ENCODE measurements around the gene HUS1B. TPM values are rescaled to one million over a fixed set of nuclear protein-coding genes. Genes with fewer than 3 reads are reported as not detected.
"Not testable (repeated sequence)": the region's sequence is repeated elsewhere in the genome, so short reads cannot be mapped to it uniquely, and the experiment has no call there.

Gene HUS1B
- 1 to 10 TPM; 2.3 to 7.8 TPM for total RNA-seq

GRCh38 chr6:656460-657252, at the start of gene HUS1B:
Gene HUS1B (minus strand): TSS chr6:657100. CDS start chr6:656944, 156 bp downstream.
- Mint-ChIP-seq H3K27me3 (no peaks in the 10 kb centered on the region), H3K9me3 (no peaks in the 10 kb centered on the region), H3K36me3 (peaks cover 4% of the 10 kb centered on the region), H3K27ac (no peak within 1 kb of the TSS), H3K4me3 (no peak within 1 kb of the TSS), H3K4me1 (ENCODE audit: low read depth in 2 of 2) (peaks cover 38 to 40% of the 10 kb centered on the region in 2 donors)
- no peak for DNase-seq (ENCODE audit: low spot score)
- no peak for ATAC-seq

GRCh38 chr6:706146-706545, 49.2 kb upstream of the HUS1B start:
- Mint-ChIP-seq H3K9me3 (no peaks in the 10 kb centered on the region), H3K27me3 (peaks cover 8 to 12% of the 10 kb centered on the region in 2 donors)

GRCh38 chr6:705047-705446, 48.1 kb upstream of the HUS1B start:
- H3K36me3 Mint-ChIP-seq: no peaks in the 10 kb centered on the region
- no peak overlapping the region for H3K4me3 Mint-ChIP-seq
- peaks cover 10 to 12% of the 10 kb centered on the region in 2 donors for H3K27me3 Mint-ChIP-seq
- ATAC-seq: no peak
- no peak for DNase-seq (ENCODE audit: low spot score)
- no peaks in the 10 kb centered on the region for H3K9me3 Mint-ChIP-seq
- H3K4me1 Mint-ChIP-seq (ENCODE audit: low read depth in 2 of 2): peaks cover 4 to 6% of the 10 kb centered on the region in 2 donors
- H3K27ac Mint-ChIP-seq: no peak overlapping the region

More at GRCh38 chr6:706146-706545, 49.2 kb upstream of the HUS1B start:
- peaks cover 11 to 17% of the 10 kb centered on the region in 2 donors for H3K4me1 Mint-ChIP-seq (ENCODE audit: low read depth in 2 of 2)
- no peak overlapping the region for H3K4me3 Mint-ChIP-seq
- ATAC-seq (no peak), DNase-seq (ENCODE audit: low spot score) (no peak)
- H3K27ac Mint-ChIP-seq: no peak overlapping the region
- H3K36me3 Mint-ChIP-seq: no peaks in the 10 kb centered on the region

- ATAC-seq (no peak), DNase-seq (ENCODE audit: low spot score) (peak; percentile 10)
- no peaks in the 10 kb centered on the region for H3K9me3 Mint-ChIP-seq
- H3K4me3 Mint-ChIP-seq: no peak overlapping the region
- no peaks in the 10 kb centered on the region for H3K36me3 Mint-ChIP-seq
- no peak overlapping the region for H3K27ac Mint-ChIP-seq
- peaks cover 0 to 2% of the 10 kb centered on the region in 2 donors for H3K4me1 Mint-ChIP-seq (ENCODE audit: low read depth in 2 of 2)
- peaks cover 10 to 12% of the 10 kb centered on the region in 2 donors for H3K27me3 Mint-ChIP-seq
These were observed 47.1 kb upstream of the HUS1B start for GRCh38 chr6:704046-704445.

- Mint-ChIP-seq H3K27ac (no peak overlapping the region), H3K4me3 (no peak overlapping the region), H3K9me3 (no peaks in the 10 kb centered on the region), H3K36me3 (no peaks in the 10 kb centered on the region), H3K27me3 (peaks cover 10 to 12% of the 10 kb centered on the region in 2 donors), H3K4me1 (ENCODE audit: low read depth in 2 of 2) (peaks cover 0 to 2% of the 10 kb centered on the region in 2 donors)
- DNase-seq (ENCODE audit: low spot score) (peak; percentile 18), ATAC-seq (peak in 1 of 2 donors; percentile 60)
These were observed 46.7 kb upstream of the HUS1B start for GRCh38 chr6:703552-703951.

- peaks cover 0 to 2% of the 10 kb centered on the region in 2 donors for H3K4me1 Mint-ChIP-seq (ENCODE audit: low read depth in 2 of 2)
- H3K27ac Mint-ChIP-seq: no peak overlapping the region
- H3K36me3 Mint-ChIP-seq: no peaks in the 10 kb centered on the region
- H3K4me3 Mint-ChIP-seq: no peak overlapping the region
- H3K9me3 Mint-ChIP-seq: no peaks in the 10 kb centered on the region
- H3K27me3 Mint-ChIP-seq: peaks cover 3 to 7% of the 10 kb centered on the region in 2 donors
- DNase-seq (ENCODE audit: low spot score) (no peak), ATAC-seq (no peak)
These were observed 45.0 kb upstream of the HUS1B start for GRCh38 chr6:701700-702479.

- no peaks in the 10 kb centered on the region for H3K9me3 Mint-ChIP-seq
- H3K4me1 Mint-ChIP-seq (ENCODE audit: low read depth in 2 of 2): peaks cover 0 to 2% of the 10 kb centered on the region in 2 donors
- ATAC-seq: no peak
- H3K27ac Mint-ChIP-seq: no peak overlapping the region
- peaks cover 0 to 5% of the 10 kb centered on the region in 2 donors for H3K27me3 Mint-ChIP-seq
- no peak overlapping the region for H3K4me3 Mint-ChIP-seq
- H3K36me3 Mint-ChIP-seq: no peaks in the 10 kb centered on the region
- no peak for DNase-seq (ENCODE audit: low spot score)
These were observed 44.3 kb upstream of the HUS1B start for GRCh38 chr6:701215-701614.

- H3K27ac Mint-ChIP-seq: no peak overlapping the region
- ATAC-seq: no peak
- peaks cover 0 to 5% of the 10 kb centered on the region in 2 donors for H3K27me3 Mint-ChIP-seq
- H3K36me3 Mint-ChIP-seq: no peaks in the 10 kb centered on the region
- H3K4me3 Mint-ChIP-seq: no peak overlapping the region
- DNase-seq (ENCODE audit: low spot score): no peak
- no peaks in the 10 kb centered on the region for H3K9me3 Mint-ChIP-seq
- peaks cover 0 to 2% of the 10 kb centered on the region in 2 donors for H3K4me1 Mint-ChIP-seq (ENCODE audit: low read depth in 2 of 2)
These were observed 43.6 kb upstream of the HUS1B start for GRCh38 chr6:700490-700889.

- H3K27me3 Mint-ChIP-seq: peaks cover 0 to 5% of the 10 kb centered on the region in 2 donors
- DNase-seq (ENCODE audit: low spot score): no peak
- no peak overlapping the region for H3K4me3 Mint-ChIP-seq
- H3K27ac Mint-ChIP-seq: no peak overlapping the region
- no peak for ATAC-seq
- no peaks in the 10 kb centered on the region for H3K9me3 Mint-ChIP-seq
- peaks cover 0 to 2% of the 10 kb centered on the region in 2 donors for H3K4me1 Mint-ChIP-seq (ENCODE audit: low read depth in 2 of 2)
- no peaks in the 10 kb centered on the region for H3K36me3 Mint-ChIP-seq
These were observed 42.4 kb upstream of the HUS1B start for GRCh38 chr6:699319-699718.

- H3K36me3 Mint-ChIP-seq: not testable (repeated sequence)
These were observed 37.7 kb upstream of the HUS1B start for GRCh38 chr6:694431-695126.

GRCh38 chr6:693723-694009, 36.8 kb upstream of the HUS1B start:
- no peak for ATAC-seq
- Mint-ChIP-seq H3K27ac (peak overlapping the region in 1 of 2 donors; percentile 31), H3K9me3 (no peaks in the 10 kb centered on the region), H3K4me1 (ENCODE audit: low read depth in 2 of 2) (peaks cover 24 to 36% of the 10 kb centered on the region in 2 donors), H3K36me3 (no peaks in the 10 kb centered on the region), H3K27me3 (no peaks in the 10 kb centered on the region), H3K4me3 (peak overlapping the region; percentile 89)
- no peak for DNase-seq (ENCODE audit: low spot score)

More at GRCh38 chr6:694431-695126, 37.7 kb upstream of the HUS1B start:
- H3K4me3 Mint-ChIP-seq; H3K27me3 Mint-ChIP-seq; ATAC-seq; H3K9me3 Mint-ChIP-seq; H3K27ac Mint-ChIP-seq; DNase-seq (ENCODE audit: low spot score): not testable (repeated sequence)
- peaks cover 24 to 31% of the 10 kb centered on the region in 2 donors for H3K4me1 Mint-ChIP-seq (ENCODE audit: low read depth in 2 of 2)

- peak; percentile 92 for DNase-seq (ENCODE audit: low spot score)
- no peaks in the 10 kb centered on the region for H3K27me3 Mint-ChIP-seq
- peak within 1 kb of the TSS; percentile 82 to 90 for H3K27ac Mint-ChIP-seq
- no peaks in the 10 kb centered on the region for H3K36me3 Mint-ChIP-seq
- H3K4me1 Mint-ChIP-seq (ENCODE audit: low read depth in 2 of 2): peaks cover 24 to 36% of the 10 kb centered on the region in 2 donors
- peak within 1 kb of the TSS; percentile 90 for H3K4me3 Mint-ChIP-seq
- ATAC-seq: peak; percentile 95 to 96
- no peaks in the 10 kb centered on the region for H3K9me3 Mint-ChIP-seq
These were observed 36.2 kb upstream of the HUS1B start, which contains the start of gene EXOC2 for GRCh38 chr6:692858-693722. Gene EXOC2 (minus strand): TSS chr6:693139. CDS start chr6:637818, 55,321 bp downstream.

GRCh38 chr6:692356-692851, 35.5 kb upstream of the HUS1B start:
- peak; percentile 81 for DNase-seq (ENCODE audit: low spot score)
- peak overlapping the region; percentile 82 to 90 for H3K27ac Mint-ChIP-seq
- peaks cover 24 to 36% of the 10 kb centered on the region in 2 donors for H3K4me1 Mint-ChIP-seq (ENCODE audit: low read depth in 2 of 2)
- H3K27me3 Mint-ChIP-seq: no peaks in the 10 kb centered on the region
- H3K36me3 Mint-ChIP-seq: no peaks in the 10 kb centered on the region
- no peaks in the 10 kb centered on the region for H3K9me3 Mint-ChIP-seq
- H3K4me3 Mint-ChIP-seq: peak overlapping the region; percentile 90
- peak; percentile 88 to 89 for ATAC-seq

All from natural killer cell treated with Interleukin-12 subunit alpha and Interleukin-12 subunit beta and Interleukin-15 and Interleukin-18, amount 100 ng/mL, for 72 hours (primary cell).